Astrocyte (in vitro differentiated cells and primary cell): Measurements from ENCODE around the gene TAB3. TPM values are rescaled to one million over a fixed set of nuclear protein-coding genes. Genes with fewer than 3 reads are reported as not detected.

Experiments used
- DNase-seq: peaks from one replicate; pipeline ENCODE4 v3.0.0-alpha.2; 2010; ENCODE audit warnings: low read depth
- FAIRE-seq: peaks from 2 replicates; lab custom pipeline; 2011; peaks lifted over from hg19 to GRCh38; lab: Jason Lieb, UNC
- H2AFZ ChIP-seq: 2 replicates; pipeline ENCODE4 v1.6.0; 2012; ENCODE audit warnings: low read depth, low read length, inconsistent platforms
- H3K27ac ChIP-seq: 2 replicates; pipeline ENCODE4 v1.5.1; 2011; ENCODE audit warnings: low read depth, low read length, inconsistent platforms
- H3K27me3 ChIP-seq: 2 replicates; pipeline ENCODE4 v1.6.0; 2011; ENCODE audit warnings: low read length, inconsistent platforms; ENCODE audit not compliant: insufficient read depth
- H3K36me3 ChIP-seq: 2 replicates; pipeline ENCODE4 v1.5.1; 2011; ENCODE audit warnings: low read length, inconsistent platforms; ENCODE audit not compliant: insufficient read depth
- H3K4me1 ChIP-seq: 2 replicates; pipeline ENCODE4 v1.5.1; 2011; ENCODE audit warnings: low read length, inconsistent platforms; ENCODE audit not compliant: insufficient read depth
- H3K4me2 ChIP-seq: 2 replicates; pipeline ENCODE4 v1.6.0; 2012; ENCODE audit warnings: low read length, inconsistent platforms
- H3K4me3 ChIP-seq: 2 replicates; pipeline ENCODE4 v1.5.1; 2011; ENCODE audit warnings: low read depth, mild to moderate bottlenecking, low read length, inconsistent platforms; ENCODE audit not compliant: insufficient read depth
- H3K79me2 ChIP-seq: 2 replicates; pipeline ENCODE4 v1.6.0; 2012; ENCODE audit warnings: mild to moderate bottlenecking, low read length, inconsistent platforms; ENCODE audit not compliant: insufficient read depth
- H3K9ac ChIP-seq: 2 replicates; pipeline ENCODE4 v1.6.0; 2012; ENCODE audit warnings: mild to moderate bottlenecking, low read length, inconsistent platforms
- H3K9me3 ChIP-seq: 2 replicates; pipeline ENCODE4 v1.5.1; 2012; ENCODE audit warnings: low read depth, mild to moderate bottlenecking, low read length, inconsistent platforms; ENCODE audit not compliant: insufficient read depth
- H4K20me1 ChIP-seq: 2 replicates; pipeline ENCODE4 v1.6.0; 2012; ENCODE audit warnings: low read length, inconsistent platforms; ENCODE audit not compliant: insufficient read depth
- H3K27ac Mint-ChIP-seq: one replicate; pipeline ENCODE4 v1.8.0; 2021; ENCODE audit warnings: mild to moderate bottlenecking, mixed read lengths; ENCODE audit not compliant: unreplicated experiment
- H3K27me3 Mint-ChIP-seq: one replicate; pipeline ENCODE4 v1.8.0; 2021; ENCODE audit warnings: low read depth, mixed read lengths; ENCODE audit not compliant: unreplicated experiment
- H3K36me3 Mint-ChIP-seq: one replicate; pipeline ENCODE4 v1.8.0; 2021; ENCODE audit warnings: low read depth, mixed read lengths; ENCODE audit not compliant: unreplicated experiment
- H3K4me1 Mint-ChIP-seq: one replicate; pipeline ENCODE4 v1.8.0; 2021; ENCODE audit warnings: low read depth, mixed read lengths; ENCODE audit not compliant: unreplicated experiment
- H3K4me3 Mint-ChIP-seq: one replicate; pipeline ENCODE4 v1.8.0; 2021; ENCODE audit warnings: mild to moderate bottlenecking, moderate library complexity, mixed read lengths; ENCODE audit not compliant: unreplicated experiment
- H3K9me3 Mint-ChIP-seq: one replicate; pipeline ENCODE4 v1.8.0; 2021; ENCODE audit warnings: mild to moderate bottlenecking, mixed read lengths; ENCODE audit not compliant: unreplicated experiment
- EZH2 ChIP-seq: IDR thresholded peaks from 2 replicates; pipeline ENCODE4 v1.6.1; 2012; ENCODE audit warnings: mild to moderate bottlenecking, low read length, inconsistent platforms; ENCODE audit not compliant: insufficient read depth
- total RNA-seq: library from RNA; stranded (reverse); gene quantifications from 2 replicates; pipeline ENCODE4 v1.2.1, GENCODE V29; 2021
- TF ChIP-seq, protein P1 (sequence below): IDR thresholded peaks from 2 replicates; pipeline ENCODE4 v1.5.1; 2011; ENCODE audit warnings: low read depth, mild to moderate bottlenecking, inconsistent platforms, low read length, moderate library complexity; ENCODE audit not compliant: insufficient read depth

TAB3 gene
- total RNA-seq, 1 donor from 2014 or later: 19.3 TPM

DNA sequence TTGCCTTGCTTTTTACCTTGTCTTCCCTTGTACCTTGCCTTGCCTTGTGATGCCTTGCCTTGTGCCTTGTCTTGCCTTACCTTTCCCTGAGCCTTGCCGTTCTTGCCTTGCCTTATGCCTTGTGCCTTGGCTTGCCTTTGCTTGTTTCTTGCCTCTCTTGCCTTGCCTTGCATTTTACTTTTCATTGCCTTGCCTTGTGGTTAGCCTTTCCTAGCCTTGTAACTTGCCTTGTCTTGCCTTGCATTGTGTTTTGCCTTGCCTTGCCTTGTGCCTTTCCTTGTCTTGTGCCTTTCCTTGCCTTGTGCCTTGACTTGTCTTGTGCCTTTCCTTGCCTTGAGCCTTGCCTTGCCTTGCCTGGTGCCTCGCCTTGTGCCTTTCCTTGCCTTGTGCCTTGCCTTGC is 84.6 kb downstream of the TAB3 start:
- no peaks in the 10 kb centered on the region for H3K36me3 ChIP-seq
- no peaks in the 10 kb centered on the region for H3K4me1 Mint-ChIP-seq
- H3K9me3 ChIP-seq: peaks cover 6% of the 10 kb centered on the region
- no peaks in the 10 kb centered on the region for H3K27me3 Mint-ChIP-seq
- H3K27ac Mint-ChIP-seq: no peak overlapping the region
- H3K4me1 ChIP-seq: no peaks in the 10 kb centered on the region
- H3K9ac ChIP-seq: no peak overlapping the region
- FAIRE-seq (no peak), DNase-seq (no peak)
- no peaks in the 10 kb centered on the region for H3K36me3 Mint-ChIP-seq
- H3K4me3 Mint-ChIP-seq: no peak overlapping the region
- H3K27ac ChIP-seq: no peak overlapping the region
- no peaks in the 10 kb centered on the region for H3K27me3 ChIP-seq
- no peak overlapping the region for H2AFZ ChIP-seq
- H4K20me1 ChIP-seq: no peaks in the 10 kb centered on the region
- no peaks in the 10 kb centered on the region for H3K79me2 ChIP-seq
- no peaks in the 10 kb centered on the region for H3K9me3 Mint-ChIP-seq
- H3K4me3 ChIP-seq: no peak overlapping the region
- TF ChIP-seq EZH2: no peak
- TF ChIP-seq, protein P1, sequence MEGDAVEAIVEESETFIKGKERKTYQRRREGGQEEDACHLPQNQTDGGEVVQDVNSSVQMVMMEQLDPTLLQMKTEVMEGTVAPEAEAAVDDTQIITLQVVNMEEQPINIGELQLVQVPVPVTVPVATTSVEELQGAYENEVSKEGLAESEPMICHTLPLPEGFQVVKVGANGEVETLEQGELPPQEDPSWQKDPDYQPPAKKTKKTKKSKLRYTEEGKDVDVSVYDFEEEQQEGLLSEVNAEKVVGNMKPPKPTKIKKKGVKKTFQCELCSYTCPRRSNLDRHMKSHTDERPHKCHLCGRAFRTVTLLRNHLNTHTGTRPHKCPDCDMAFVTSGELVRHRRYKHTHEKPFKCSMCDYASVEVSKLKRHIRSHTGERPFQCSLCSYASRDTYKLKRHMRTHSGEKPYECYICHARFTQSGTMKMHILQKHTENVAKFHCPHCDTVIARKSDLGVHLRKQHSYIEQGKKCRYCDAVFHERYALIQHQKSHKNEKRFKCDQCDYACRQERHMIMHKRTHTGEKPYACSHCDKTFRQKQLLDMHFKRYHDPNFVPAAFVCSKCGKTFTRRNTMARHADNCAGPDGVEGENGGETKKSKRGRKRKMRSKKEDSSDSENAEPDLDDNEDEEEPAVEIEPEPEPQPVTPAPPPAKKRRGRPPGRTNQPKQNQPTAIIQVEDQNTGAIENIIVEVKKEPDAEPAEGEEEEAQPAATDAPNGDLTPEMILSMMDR: no peak
- no peak overlapping the region for H3K4me2 ChIP-seq

DNA sequence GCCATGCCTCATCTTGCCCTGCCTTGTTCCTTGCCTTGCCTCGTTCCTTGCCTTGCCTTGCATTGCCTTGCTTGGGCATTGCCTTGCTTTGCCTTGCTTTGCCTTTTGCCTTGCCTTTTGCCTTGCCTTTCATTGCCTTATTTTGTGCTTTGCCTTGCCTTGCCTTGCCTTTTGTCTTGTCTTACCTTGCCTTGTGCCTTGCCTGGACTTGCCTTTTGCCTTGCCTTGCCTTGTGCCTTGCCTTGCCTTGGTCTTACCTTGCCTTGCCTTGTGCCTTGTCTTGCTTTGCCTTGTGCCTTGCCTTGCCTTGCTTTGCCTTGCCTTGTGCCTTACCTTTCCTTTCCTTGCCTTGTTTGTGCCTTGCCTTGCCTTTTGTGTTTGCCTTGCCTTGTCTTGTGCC is 88.2 kb downstream of the TAB3 start:
- Mint-ChIP-seq H3K27me3 (no peaks in the 10 kb centered on the region), H3K9me3 (no peaks in the 10 kb centered on the region), H3K36me3 (no peaks in the 10 kb centered on the region), H3K4me1 (no peaks in the 10 kb centered on the region), H3K4me3 (no peak overlapping the region), H3K27ac (no peak overlapping the region)
- Histone ChIP-seq H3K9me3 (peaks cover 6% of the 10 kb centered on the region), H4K20me1 (no peaks in the 10 kb centered on the region), H3K27me3 (no peaks in the 10 kb centered on the region), H3K4me3 (no peak overlapping the region), H2AFZ (no peak overlapping the region), H3K36me3 (no peaks in the 10 kb centered on the region), H3K27ac (no peak overlapping the region), H3K4me2 (no peak overlapping the region), H3K9ac (no peak overlapping the region), H3K79me2 (no peaks in the 10 kb centered on the region), H3K4me1 (no peaks in the 10 kb centered on the region)
- FAIRE-seq (no peak), DNase-seq (no peak)
- no peak for TF ChIP-seq EZH2
- TF ChIP-seq, protein P1: no peak

DNA sequence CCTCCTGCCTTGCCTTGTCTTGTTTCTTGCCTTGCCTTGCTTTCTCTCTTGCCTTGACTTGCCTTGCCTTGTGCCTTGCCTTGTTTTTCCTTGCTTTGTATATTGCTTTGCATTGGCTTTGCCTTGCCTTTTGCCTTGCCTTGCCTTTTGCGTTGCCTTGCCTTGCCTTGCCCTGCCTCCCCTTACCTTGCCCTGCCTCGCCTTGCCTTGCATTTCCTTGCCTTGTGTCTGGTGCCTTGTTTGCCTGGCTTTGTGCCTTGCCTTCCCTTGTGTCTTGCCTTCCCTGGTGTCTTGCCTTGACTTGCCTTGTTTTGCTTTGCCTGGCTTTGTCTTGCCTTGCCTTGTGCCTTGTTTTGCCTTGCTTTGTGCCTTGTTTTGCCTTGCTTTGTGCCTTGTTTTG is 89.7 kb downstream of the TAB3 start:
- FAIRE-seq: no peak
- Histone ChIP-seq H3K4me1 (no peaks in the 10 kb centered on the region), H4K20me1 (no peaks in the 10 kb centered on the region), H2AFZ (no peak overlapping the region), H3K9me3 (peaks cover 6% of the 10 kb centered on the region), H3K27ac (no peak overlapping the region), H3K4me3 (no peak overlapping the region), H3K79me2 (no peaks in the 10 kb centered on the region), H3K9ac (no peak overlapping the region), H3K27me3 (no peaks in the 10 kb centered on the region), H3K4me2 (no peak overlapping the region), H3K36me3 (no peaks in the 10 kb centered on the region)
- H3K4me3 Mint-ChIP-seq: no peak overlapping the region
- H3K27ac Mint-ChIP-seq: no peak overlapping the region
- DNase-seq: no peak
- no peaks in the 10 kb centered on the region for H3K4me1 Mint-ChIP-seq
- no peaks in the 10 kb centered on the region for H3K36me3 Mint-ChIP-seq
- no peaks in the 10 kb centered on the region for H3K27me3 Mint-ChIP-seq
- H3K9me3 Mint-ChIP-seq: no peaks in the 10 kb centered on the region
- TF ChIP-seq, protein P1: no peak
- TF ChIP-seq EZH2: no peak
